GM19463 (cell line): ENCODE results near the gene CTIF.

Source experiments
- ATAC-seq: cut with Tn5 transposase; IDR thresholded peaks from one replicate; pipeline ENCODE4 v1.9.1; 2021; ENCODE audit warnings: mild to moderate bottlenecking, moderate library complexity; ENCODE audit not compliant: unreplicated experiment

The CTIF gene

GRCh38 chr18:48781163-48781987, 242.5 kb downstream of the CTIF start:
- no peak for ATAC-seq

GRCh38 chr18:48781988-48782363, 243.1 kb downstream of the CTIF start:
- no peak for ATAC-seq

- ATAC-seq = no peak
Observed at GRCh38 chr18:48782381-48782861, 243.6 kb downstream of the CTIF start.

GRCh38 chr18:48783616-48784520, 245.0 kb downstream of the CTIF start:
- ATAC-seq = no peak

- ATAC-seq = peak; percentile 24
Observed at GRCh38 chr18:48784656-48785055, 245.8 kb downstream of the CTIF start.

GRCh38 chr18:48785091-48785614, 246.3 kb downstream of the CTIF start:
- peak; percentile 92 for ATAC-seq

GRCh38 chr18:48785736-48786454, 247.1 kb downstream of the CTIF start:
- ATAC-seq = no peak

GRCh38 chr18:48786455-48787202, 247.8 kb downstream of the CTIF start:
- ATAC-seq = no peak

- no peak for ATAC-seq
Observed at GRCh38 chr18:48787203-48788151, 248.6 kb downstream of the CTIF start.

GRCh38 chr18:48788373-48788772, 249.5 kb downstream of the CTIF start:
- no peak for ATAC-seq

GRCh38 chr18:48789259-48789812, 250.5 kb downstream of the CTIF start:
- ATAC-seq = no peak

- ATAC-seq = no peak
Observed at GRCh38 chr18:48790226-48790863, 251.5 kb downstream of the CTIF start.

GRCh38 chr18:48790869-48791635, 252.2 kb downstream of the CTIF start:
- ATAC-seq = no peak

- ATAC-seq = no peak
Observed at GRCh38 chr18:48791636-48792105, 252.8 kb downstream of the CTIF start.

GRCh38 chr18:48792141-48792540, 253.3 kb downstream of the CTIF start:
- ATAC-seq = no peak

- ATAC-seq = no peak
Observed at GRCh38 chr18:48792611-48793380, 254.0 kb downstream of the CTIF start.
